ENCODE measurements around the gene ZNF654.

GRCh38 chr3:88058306-88058580 lies 812 bp upstream of the ZNF654 start:
- TF ChIP-seq MAX (IDR thresholded peaks at IDR 0.05; ENCODE audit: insufficient read depth, insufficient read length) (no peak), POLR2A (IDR thresholded peaks at IDR 0.05; ENCODE audit: low read depth, low read length) (no peak)

All from endothelial cell of umbilical vein (primary cell).